SK-N-MC (cell line): ENCODE measurements around the gene SCNN1G.

ENCODE experiments used
- EZH2 ChIP-seq: fragments of 200-600 bp; sonication (generic); IDR thresholded peaks from one replicate; pipeline ENCODE4 v1.6.1; 2017; ENCODE audit warnings: antibody characterized with exemption
- POLR2AphosphoS5 ChIP-seq: IDR thresholded peaks from 2 replicates; pipeline ENCODE4 v1.6.1; 2012; ENCODE audit warnings: mild to moderate bottlenecking, low read depth, low read length, borderline replicate concordance

GRCh38 chr16:23145608-23146007, 36.9 kb upstream of the SCNN1G start:
- TF ChIP-seq POLR2AphosphoS5 (no peak), EZH2 (no peak)
